A549 (cell line): ENCODE data around the gene RBM34. TPM values are rescaled to one million over a fixed set of nuclear protein-coding genes. Genes with fewer than 3 reads are reported as not detected.
A peak's percentile ranks its signal among the peaks of the same experiment; 100 is the strongest.
"Not testable (repeated sequence)": the region's sequence is repeated elsewhere in the genome, so short reads cannot be mapped to it uniquely, and the experiment has no call there.

Experiments
- ATAC-seq, 2 experiments: fragments of 200-7000 bp in 1 of 2; fragments of >200 bp in 1 of 2; cut with Nextera tagmentation in 1 of 2; cut with Tn5 transposase in 1 of 2; 3 replicates each; pipeline versions ENCODE4 v1.8.0 to v1.9.1; 2018 to 2020; ENCODE audit warnings: mild to moderate bottlenecking in 1 of 2, moderate library complexity in 1 of 2
- CTCF ChIA-PET: fragments of 300-600 bp; sonication (Branson Sonifier 250); formaldehyde crosslinking; extraction: SDS; loops from one replicate; lab custom pipeline; 2021; ENCODE audit warnings: antibody characterized with exemption, inconsistent platforms; lab: Yijun Ruan, JAX
- POLR2A ChIA-PET: fragments of 350-600 bp; formaldehyde crosslinking; extraction: SDS; loops from one replicate; lab custom pipeline; 2021; ENCODE audit warnings: antibody characterized with exemption, inconsistent platforms; lab: Yijun Ruan, JAX
- DNase-seq, 2 experiments: peaks; one replicate each; pipeline versions ENCODE4 v3.0.0 to v3.0.0-alpha.2; 2011 to 2016; ENCODE audit warnings: low read depth in 1 of 2, low spot score in 1 of 2
- FAIRE-seq: peaks from 2 replicates; lab custom pipeline; 2011; peaks lifted over from hg19 to GRCh38; lab: Jason Lieb, UNC
- H3K27ac ChIP-seq, 2 experiments: fragments of >200 bp; sonication (Bioruptor Twin); formaldehyde crosslinking; 3 replicates each; pipeline ENCODE4 v1.5.1; 2016 to 2017
- H3K4me1 ChIP-seq: fragments of >200 bp; sonication (Bioruptor Twin); formaldehyde crosslinking; 3 replicates; pipeline ENCODE4 v1.6.1; 2016
- H3K4me2 ChIP-seq: fragments of >200 bp; sonication (Bioruptor Twin); formaldehyde crosslinking; 3 replicates; pipeline ENCODE4 v1.6.1; 2016
- H3K4me3 ChIP-seq: fragments of >200 bp; sonication (Bioruptor Twin); formaldehyde crosslinking; 3 replicates; pipeline ENCODE4 v1.5.1; 2016
- H3K9me3 ChIP-seq: fragments of >200 bp; sonication (Bioruptor Twin); formaldehyde crosslinking; 3 replicates; pipeline ENCODE4 v1.6.1; 2016
- BCL3 ChIP-seq: fragments of >200 bp; sonication (Bioruptor Twin); formaldehyde crosslinking; IDR thresholded peaks from 3 replicates; pipeline ENCODE4 v1.6.1; 2016
- CEBPB ChIP-seq, 2 experiments: fragments of >200 bp in 1 of 2; sonication (Bioruptor Twin) in 1 of 2; formaldehyde crosslinking in 1 of 2; IDR thresholded peaks; 2 replicates each; pipeline ENCODE4 v1.6.1; 2012 to 2016
- CHD2 ChIP-seq: fragments of 150-350 bp; IDR thresholded peaks from 2 replicates; pipeline ENCODE4 v1.6.1; 2014; ENCODE audit warnings: low read length; ENCODE audit not compliant: partially characterized antibody
- EHMT2 ChIP-seq: fragments of 200-600 bp; sonication (generic); IDR thresholded peaks from 2 replicates; pipeline ENCODE4 v1.6.1; 2016; ENCODE audit warnings: antibody characterized with exemption, low read depth, mild to moderate bottlenecking, moderate library complexity
- EP300 ChIP-seq, 2 experiments: fragments of >200 bp; sonication (Bioruptor Twin); formaldehyde crosslinking; IDR thresholded peaks; 2 replicates in 1 of 2; 3 replicates in 1 of 2; pipeline ENCODE4 v1.6.1; 2016 to 2017
- ESRRA ChIP-seq: fragments of 150-350 bp; IDR thresholded peaks from 2 replicates; pipeline ENCODE4 v1.6.1; 2014; ENCODE audit warnings: mild to moderate bottlenecking, low read length, borderline replicate concordance
- FOSB ChIP-seq: fragments of 250-450 bp; sonication (Bioruptor Pico); IDR thresholded peaks from 2 replicates; pipeline ENCODE4 v1.5.0; 2020; ENCODE audit warnings: mild to moderate bottlenecking, moderate library complexity
- GATA3 ChIP-seq: IDR thresholded peaks from 2 replicates; pipeline ENCODE4 v1.6.1; 2012; ENCODE audit warnings: borderline replicate concordance
- HDAC2 ChIP-seq: fragments of 200-600 bp; sonication (generic); IDR thresholded peaks from 2 replicates; pipeline ENCODE4 v1.6.1; 2016
- HOXB13 ChIP-seq: fragments of 250-450 bp; sonication (Bioruptor Pico); IDR thresholded peaks from 2 replicates; pipeline ENCODE4 v1.5.0; 2020; ENCODE audit warnings: low read depth, mild to moderate bottlenecking, moderate library complexity
- MYC ChIP-seq: IDR thresholded peaks from 2 replicates; pipeline ENCODE4 v1.6.1; 2012; ENCODE audit warnings: mild to moderate bottlenecking, inconsistent platforms, low read length, improper control_type of control experiment, borderline replicate concordance
- NFE2L2 ChIP-seq: fragments of 150-350 bp; conservative IDR thresholded peaks from 2 replicates; pipeline ENCODE4 v1.6.1; 2014; ENCODE audit warnings: low read length
- NPAS2 ChIP-seq: fragments of 250-450 bp; sonication (Bioruptor Pico); IDR thresholded peaks from 2 replicates; pipeline ENCODE4 v1.8.0; 2022; ENCODE audit warnings: mild to moderate bottlenecking, moderate library complexity, borderline replicate concordance
- PHF8 ChIP-seq: fragments of 200-600 bp; sonication (generic); IDR thresholded peaks from 2 replicates; pipeline ENCODE4 v1.6.1; 2016; ENCODE audit warnings: low read depth, mild to moderate bottlenecking, antibody characterized with exemption, moderate library complexity, borderline replicate concordance
- POLR2A ChIP-seq: IDR thresholded peaks from 2 replicates; pipeline ENCODE4 v1.6.1; 2012; ENCODE audit warnings: mild to moderate bottlenecking, low read length
- SMC3 ChIP-seq: fragments of >200 bp; sonication (Bioruptor Twin); formaldehyde crosslinking; IDR thresholded peaks from 3 replicates; pipeline ENCODE4 v1.6.1; 2018; ENCODE audit warnings: inconsistent platforms
- TFCP2L1 ChIP-seq: fragments of 250-450 bp; sonication (Bioruptor Pico); IDR thresholded peaks from 2 replicates; pipeline ENCODE4 v1.5.0; 2021; ENCODE audit warnings: mild to moderate bottlenecking
- TP53 ChIP-seq: fragments of 250-450 bp; sonication (Bioruptor Pico); IDR thresholded peaks from 2 replicates; pipeline ENCODE4 v1.5.0; 2021; ENCODE audit warnings: mild to moderate bottlenecking, moderate library complexity
- ZC3H11A ChIP-seq: fragments of 450-650 bp; IDR thresholded peaks from 2 replicates; pipeline ENCODE4 v1.6.1; 2014; ENCODE audit warnings: antibody characterized with exemption, mild to moderate bottlenecking
- WGBS: methylation state at CpG from one replicate; pipeline ENCODE4 v1.1.6; 2017; ENCODE audit errors: missing lambda C conversion rate; 5-methylcytosine and 5-hydroxymethylcytosine counted together
- polyA plus RNA-seq, 4 experiments: library from polyadenylated mRNA; depleted of rRNA in 3 of 4; stranded (reverse); fragments of >200 nt; fragmentation: RNase III in 1 of 4; extraction: RNeasy Plus Mini Kit Qiagen cat#74134 plus additional on column Dnase treatment in 1 of 4; gene quantifications; 2 replicates in 3 of 4; 3 replicates in 1 of 4; pipeline ENCODE4 v1.2.3, GENCODE V29; 2011 to 2017
- TF ChIP-seq, protein P1 (sequence below): fragments of 450-650 bp; IDR thresholded peaks from 2 replicates; pipeline ENCODE4 v1.6.1; 2014; ENCODE audit warnings: antibody characterized with exemption
- TF ChIP-seq, protein P2 (sequence below): fragments of 250-450 bp; sonication (Bioruptor Pico); IDR thresholded peaks from 2 replicates; pipeline ENCODE4 v1.5.0; 2020; ENCODE audit warnings: low read depth, mild to moderate bottlenecking, moderate library complexity
- TF ChIP-seq, protein P3 (sequence below): fragments of 200-600 bp; sonication (generic); IDR thresholded peaks from 2 replicates; pipeline ENCODE4 v1.6.1; 2016; ENCODE audit warnings: antibody characterized with exemption, mild to moderate bottlenecking, moderate library complexity
- TF ChIP-seq, protein P4 (sequence below): fragments of 150-350 bp; IDR thresholded peaks from 2 replicates; pipeline ENCODE4 v1.6.1; 2014; ENCODE audit warnings: low read depth, mild to moderate bottlenecking, low read length
- TF ChIP-seq, protein P5 (sequence below): fragments of >200 bp; sonication (Bioruptor Twin); formaldehyde crosslinking; IDR thresholded peaks from 2 replicates; pipeline ENCODE4 v1.6.1; 2016

RBM34 gene
- polyA plus RNA-seq, 2 of the 4 experiments (the other 2 are of a cell fraction) = 67.8 to 81.8 TPM

DNA sequence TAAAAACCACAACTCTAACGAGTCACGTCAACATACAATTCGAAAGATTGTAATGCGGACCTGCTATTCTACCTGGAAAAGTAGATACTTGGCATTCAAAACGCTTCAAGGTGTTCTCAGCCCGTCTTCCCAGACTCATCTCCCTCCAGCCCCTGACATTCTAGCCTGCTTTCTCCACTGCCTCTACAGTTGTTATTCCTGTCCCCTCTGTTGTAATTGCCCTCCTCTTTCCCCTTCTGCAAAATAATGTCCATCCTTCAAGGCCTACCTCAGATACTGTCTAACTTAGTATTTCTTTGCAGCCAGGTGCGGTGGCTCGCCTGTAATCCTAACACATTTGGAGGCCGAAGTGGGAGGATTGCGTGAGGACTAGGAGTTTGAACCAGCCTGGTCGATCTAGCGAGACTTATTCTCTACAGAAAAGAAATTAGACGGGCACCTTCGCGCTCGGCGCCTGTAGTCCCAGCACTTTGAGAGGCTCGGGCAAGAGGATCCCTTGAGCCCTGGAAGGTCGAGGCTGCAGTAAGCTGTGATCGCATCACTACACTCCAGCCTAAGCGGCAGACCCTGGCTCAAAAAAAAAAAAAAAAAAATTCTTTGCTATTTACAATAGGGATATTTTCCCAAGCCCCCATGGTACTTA is 756 bp upstream of the RBM34 start:
- FAIRE-seq (no peak), ATAC-seq (peak in 1 of 2 experiments; percentile 10; a peak in 3 of 6 replicates)
- Histone ChIP-seq H3K27ac (peak overlapping the region; percentile 88 to 90), H3K4me2 (peak overlapping the region; percentile 85), H3K9me3 (no peaks in the 10 kb centered on the region), H3K4me3 (peak overlapping the region; percentile 79)
- ChIA-PET POLR2A (interaction anchor here (0.9 to 1.4 kb wide), 9 partner anchors 10 to 343 kb away, joined by 3 to 12 read pairs (median 5); partner anchors contain the start of genes B3GALNT2, GGPS1 and TOMM20), CTCF (interaction anchor here (0.6 to 0.9 kb wide), 3 partner anchors 10 to 617 kb away, joined by 3 read pairs; no protein-coding TSS in a partner anchor)
- WGBS = 71% methylated on average over 21 of the region's 21 CpGs
- TF ChIP-seq NFE2L2 = no peak
- TF ChIP-seq, protein P1, sequence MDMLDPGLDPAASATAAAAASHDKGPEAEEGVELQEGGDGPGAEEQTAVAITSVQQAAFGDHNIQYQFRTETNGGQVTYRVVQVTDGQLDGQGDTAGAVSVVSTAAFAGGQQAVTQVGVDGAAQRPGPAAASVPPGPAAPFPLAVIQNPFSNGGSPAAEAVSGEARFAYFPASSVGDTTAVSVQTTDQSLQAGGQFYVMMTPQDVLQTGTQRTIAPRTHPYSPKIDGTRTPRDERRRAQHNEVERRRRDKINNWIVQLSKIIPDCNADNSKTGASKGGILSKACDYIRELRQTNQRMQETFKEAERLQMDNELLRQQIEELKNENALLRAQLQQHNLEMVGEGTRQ = no peak
- TF ChIP-seq HOXB13 (CRISPR knock-in tag) = no peak
- TF ChIP-seq, protein P2, sequence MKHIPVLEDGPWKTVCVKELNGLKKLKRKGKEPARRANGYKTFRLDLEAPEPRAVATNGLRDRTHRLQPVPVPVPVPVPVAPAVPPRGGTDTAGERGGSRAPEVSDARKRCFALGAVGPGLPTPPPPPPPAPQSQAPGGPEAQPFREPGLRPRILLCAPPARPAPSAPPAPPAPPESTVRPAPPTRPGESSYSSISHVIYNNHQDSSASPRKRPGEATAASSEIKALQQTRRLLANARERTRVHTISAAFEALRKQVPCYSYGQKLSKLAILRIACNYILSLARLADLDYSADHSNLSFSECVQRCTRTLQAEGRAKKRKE (CRISPR knock-in tag) = no peak
- TF ChIP-seq NPAS2 = no peak
- TF ChIP-seq GATA3 = no peak
- no peak for TF ChIP-seq EHMT2
- TF ChIP-seq PHF8 = no peak
- TF ChIP-seq MYC = no peak
- TF ChIP-seq HDAC2 = no peak
- no peak for TF ChIP-seq BCL3
- no peak for TF ChIP-seq FOSB (CRISPR knock-in tag)
- TF ChIP-seq, all 56 proteins: peak for 0
- peaks cover 13% of the 10 kb centered on the region; the same call in 2 of the 3 replicates for H3K4me1 ChIP-seq
- no peak for DNase-seq

GRCh38 chr1:235160383-235160956 is 580 bp downstream of the RBM34 start:
- no peak for FAIRE-seq
- Histone ChIP-seq H3K4me2 (peak overlapping the region; percentile 84), H3K4me3 (peak overlapping the region; percentile 79), H3K4me1 (peaks cover 17% of the 10 kb centered on the region; the same call in 2 of the 3 replicates), H3K27ac (peak overlapping the region; percentile 88 to 90), H3K9me3 (no peaks in the 10 kb centered on the region)
- 8% methylated on average over 14 of the region's 14 CpGs for WGBS
- POLR2A ChIA-PET = interaction anchor here (0.9 to 1.4 kb wide), 10 partner anchors 9 to 344 kb away, joined by 3 to 12 read pairs (median 4); partner anchors contain the start of genes B3GALNT2, GGPS1 and TOMM20
- peak in 1 of 2 experiments; percentile 73 for DNase-seq
- TF ChIP-seq TFCP2L1 = no peak
- TF ChIP-seq SMC3 = no peak
- TF ChIP-seq, protein P3, sequence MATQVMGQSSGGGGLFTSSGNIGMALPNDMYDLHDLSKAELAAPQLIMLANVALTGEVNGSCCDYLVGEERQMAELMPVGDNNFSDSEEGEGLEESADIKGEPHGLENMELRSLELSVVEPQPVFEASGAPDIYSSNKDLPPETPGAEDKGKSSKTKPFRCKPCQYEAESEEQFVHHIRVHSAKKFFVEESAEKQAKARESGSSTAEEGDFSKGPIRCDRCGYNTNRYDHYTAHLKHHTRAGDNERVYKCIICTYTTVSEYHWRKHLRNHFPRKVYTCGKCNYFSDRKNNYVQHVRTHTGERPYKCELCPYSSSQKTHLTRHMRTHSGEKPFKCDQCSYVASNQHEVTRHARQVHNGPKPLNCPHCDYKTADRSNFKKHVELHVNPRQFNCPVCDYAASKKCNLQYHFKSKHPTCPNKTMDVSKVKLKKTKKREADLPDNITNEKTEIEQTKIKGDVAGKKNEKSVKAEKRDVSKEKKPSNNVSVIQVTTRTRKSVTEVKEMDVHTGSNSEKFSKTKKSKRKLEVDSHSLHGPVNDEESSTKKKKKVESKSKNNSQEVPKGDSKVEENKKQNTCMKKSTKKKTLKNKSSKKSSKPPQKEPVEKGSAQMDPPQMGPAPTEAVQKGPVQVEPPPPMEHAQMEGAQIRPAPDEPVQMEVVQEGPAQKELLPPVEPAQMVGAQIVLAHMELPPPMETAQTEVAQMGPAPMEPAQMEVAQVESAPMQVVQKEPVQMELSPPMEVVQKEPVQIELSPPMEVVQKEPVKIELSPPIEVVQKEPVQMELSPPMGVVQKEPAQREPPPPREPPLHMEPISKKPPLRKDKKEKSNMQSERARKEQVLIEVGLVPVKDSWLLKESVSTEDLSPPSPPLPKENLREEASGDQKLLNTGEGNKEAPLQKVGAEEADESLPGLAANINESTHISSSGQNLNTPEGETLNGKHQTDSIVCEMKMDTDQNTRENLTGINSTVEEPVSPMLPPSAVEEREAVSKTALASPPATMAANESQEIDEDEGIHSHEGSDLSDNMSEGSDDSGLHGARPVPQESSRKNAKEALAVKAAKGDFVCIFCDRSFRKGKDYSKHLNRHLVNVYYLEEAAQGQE = peak; percentile 30; the same call in 1 of the 2 replicates
- no peak for TF ChIP-seq EP300 (IDR thresholded peaks at IDR 0.05)
- TF ChIP-seq, protein P4, sequence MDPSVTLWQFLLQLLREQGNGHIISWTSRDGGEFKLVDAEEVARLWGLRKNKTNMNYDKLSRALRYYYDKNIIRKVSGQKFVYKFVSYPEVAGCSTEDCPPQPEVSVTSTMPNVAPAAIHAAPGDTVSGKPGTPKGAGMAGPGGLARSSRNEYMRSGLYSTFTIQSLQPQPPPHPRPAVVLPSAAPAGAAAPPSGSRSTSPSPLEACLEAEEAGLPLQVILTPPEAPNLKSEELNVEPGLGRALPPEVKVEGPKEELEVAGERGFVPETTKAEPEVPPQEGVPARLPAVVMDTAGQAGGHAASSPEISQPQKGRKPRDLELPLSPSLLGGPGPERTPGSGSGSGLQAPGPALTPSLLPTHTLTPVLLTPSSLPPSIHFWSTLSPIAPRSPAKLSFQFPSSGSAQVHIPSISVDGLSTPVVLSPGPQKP = no peak
- TF ChIP-seq CHD2 = peak; percentile 49
- TF ChIP-seq, protein P5, sequence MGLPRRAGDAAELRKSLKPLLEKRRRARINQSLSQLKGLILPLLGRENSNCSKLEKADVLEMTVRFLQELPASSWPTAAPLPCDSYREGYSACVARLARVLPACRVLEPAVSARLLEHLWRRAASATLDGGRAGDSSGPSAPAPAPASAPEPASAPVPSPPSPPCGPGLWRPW = no peak
- TF ChIP-seq GATA3 = no peak
- TF ChIP-seq CEBPB (IDR thresholded peaks at IDR 0.05) = 0 out of 4 replicates have a peak, but pooled peaks of 1 of the 2 experiments have one; percentile 14
- no peak for TF ChIP-seq ZC3H11A
- no peak for TF ChIP-seq POLR2A
- no peak for TF ChIP-seq ESRRA
- no peak for TF ChIP-seq HOXB13 (CRISPR knock-in tag)
- TF ChIP-seq TP53 (CRISPR knock-in tag) = no peak
- peak; percentile 67 to 71 for ATAC-seq
- CTCF ChIA-PET = interaction anchor here (0.5 to 1.6 kb wide), 4 partner anchors 12 to 151 kb away, joined by 3 to 5 read pairs (median 4); no protein-coding TSS in a partner anchor

DNA sequence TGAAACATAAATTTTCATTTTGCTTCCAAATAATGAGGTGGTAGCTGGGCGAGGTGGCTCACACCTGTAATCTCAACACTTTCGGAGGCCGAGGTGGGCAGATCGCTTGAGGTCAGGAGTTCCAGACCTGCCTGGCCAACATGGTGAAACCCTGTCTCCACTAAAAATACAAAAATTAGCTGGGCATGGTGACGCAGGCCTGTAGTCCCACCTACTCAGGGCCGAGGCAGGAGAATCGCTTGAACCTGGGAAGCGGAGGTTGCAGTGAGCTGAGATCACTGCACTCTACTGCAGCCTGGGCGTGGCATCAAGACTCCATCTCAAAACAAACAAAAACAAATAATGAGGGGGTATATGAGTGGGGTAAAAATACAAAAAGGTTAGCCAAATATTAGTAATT is 1.1 kb downstream of the RBM34 start:
- ChIA-PET CTCF (interaction anchor here (0.7 to 1.6 kb wide), 2 partner anchors 27 to 150 kb away, joined by 3 to 4 read pairs; no protein-coding TSS in a partner anchor), POLR2A (interaction anchor here (0.6 kb wide), 1 partner anchor 252 kb away, joined by 4 read pairs; no protein-coding TSS in a partner anchor)
- peak overlapping the region; percentile 79 for H3K4me3 ChIP-seq
- H3K4me1 ChIP-seq = peaks cover 17% of the 10 kb centered on the region; the same call in 2 of the 3 replicates
- peak overlapping the region; percentile 84 for H3K4me2 ChIP-seq
- not testable (repeated sequence) for FAIRE-seq, H3K9me3 ChIP-seq, ATAC-seq, DNase-seq
- H3K27ac ChIP-seq = peak overlapping the region; percentile 88 to 90; a peak in 3 of 6 replicates
- WGBS = 85% methylated on average over 9 of the region's 9 CpGs
